ENCODE results near the gene PCDH12.
"Not testable (repeated sequence)": the region's sequence is repeated elsewhere in the genome, so short reads cannot be mapped to it uniquely, and the experiment has no call there.

Gene PCDH12

GRCh38 chr5:141935538-141935937, 22.5 kb downstream of the PCDH12 start:
- DNase-seq, result no peak

- DNase-seq, result peak; percentile 80
These were observed 23.7 kb downstream of the PCDH12 start for GRCh38 chr5:141934099-141934844.

GRCh38 chr5:141933151-141933550, 24.9 kb downstream of the PCDH12 start:
- no peak for DNase-seq

- no peak for DNase-seq
These were observed 26.3 kb downstream of the PCDH12 start for GRCh38 chr5:141931694-141932093.

- DNase-seq, result no peak
These were observed 28.5 kb downstream of the PCDH12 start for GRCh38 chr5:141929398-141930058.

GRCh38 chr5:141928051-141928450, 30.0 kb downstream of the PCDH12 start:
- no peak for DNase-seq

GRCh38 chr5:141926434-141926833, 31.6 kb downstream of the PCDH12 start:
- DNase-seq, result no peak

GRCh38 chr5:141923448-141924313, 34.3 kb downstream of the PCDH12 start, which contains the start of gene DELE1:
TSS of gene DELE1 (plus strand) at chr5:141923871. CDS start at chr5:141923942, 71 bp downstream.
- DNase-seq, result peak; percentile 92

GRCh38 chr5:141922827-141923447, 35.1 kb downstream of the PCDH12 start:
- DNase-seq, result not testable (repeated sequence)

- no peak for DNase-seq
These were observed 37.2 kb downstream of the PCDH12 start for GRCh38 chr5:141920771-141921170.

- no peak for DNase-seq
These were observed 38.5 kb downstream of the PCDH12 start for GRCh38 chr5:141919218-141920119.

- no peak for DNase-seq
These were observed 40.2 kb downstream of the PCDH12 start for GRCh38 chr5:141917760-141918159.

- DNase-seq, result peak; percentile 59
These were observed 41.5 kb downstream of the PCDH12 start for GRCh38 chr5:141916522-141916921.

- DNase-seq, result peak; percentile 57
These were observed 42.1 kb downstream of the PCDH12 start for GRCh38 chr5:141915881-141916336.

GRCh38 chr5:141914797-141915196, 43.2 kb downstream of the PCDH12 start:
- no peak for DNase-seq

- DNase-seq, result peak; percentile 81
These were observed 43.7 kb downstream of the PCDH12 start for GRCh38 chr5:141914199-141914743.

- no peak for DNase-seq
These were observed 44.3 kb downstream of the PCDH12 start for GRCh38 chr5:141913560-141914198.

- DNase-seq, result no peak
These were observed 47.7 kb downstream of the PCDH12 start for GRCh38 chr5:141910271-141910673.

- DNase-seq, result no peak
These were observed 48.8 kb downstream of the PCDH12 start for GRCh38 chr5:141909212-141909611.

- DNase-seq, result no peak
These were observed 49.2 kb downstream of the PCDH12 start for GRCh38 chr5:141908796-141909195.

GRCh38 chr5:141906972-141907371, 51.0 kb downstream of the PCDH12 start:
- DNase-seq, result no peak
